Measurements from ENCODE around the gene NR0B1. TPM values are rescaled to one million over a fixed set of nuclear protein-coding genes. Genes with fewer than 3 reads are reported as not detected.

Gene NR0B1
- polyA plus RNA-seq (2011; rRNA removed) (26.6 and 30.0 TPM in 2 replicates), polyA plus RNA-seq (2017; fragmentation: RNase III; extraction: RNeasy Plus Mini Kit Qiagen cat#74134 plus additional on column Dnase treatment) (17.9 to 21.1 TPM (median 19.5 TPM) in 3 replicates), polyA minus RNA-seq (2011; rRNA and poly(A)+ RNA removed) (16.8 and 16.9 TPM in 2 replicates)
- polyA plus RNA-seq (2012; cell fraction: cytosol; rRNA removed) = 59.8 and 85.9 TPM in 2 replicates
- 62.5 and 105 TPM in 2 replicates for polyA plus RNA-seq (2012; cell fraction: nucleus; rRNA removed)

GRCh38 chrX:30309139-30309571, at the start of gene NR0B1:
NR0B1 (minus strand) TSS chrX:30309390; CDS start chrX:30309363, 27 bp downstream.
- DNase-seq (ENCODE audit: low read depth in 1 of 2, low spot score in 1 of 2) = peak; percentile 46 to 79
- Histone ChIP-seq H3K4me3 (peak within 1 kb of the TSS; percentile 83), H3K27ac (peak within 1 kb of the TSS; percentile 88 to 97), H3K4me1 (peaks cover 17% of the 10 kb centered on the region), H3K4me2 (peak within 1 kb of the TSS; percentile 76), H3K9me3 (no peaks in the 10 kb centered on the region)
- peak; percentile 98 for TF ChIP-seq POLR2A (IDR thresholded peaks at IDR 0.05; ENCODE audit: low read length)
- peak; percentile 61; the same call in 1 of the 2 replicates for TF ChIP-seq PHF8 (IDR thresholded peaks at IDR 0.05; ENCODE audit: borderline replicate concordance, low read depth)
- TF ChIP-seq, protein P1, sequence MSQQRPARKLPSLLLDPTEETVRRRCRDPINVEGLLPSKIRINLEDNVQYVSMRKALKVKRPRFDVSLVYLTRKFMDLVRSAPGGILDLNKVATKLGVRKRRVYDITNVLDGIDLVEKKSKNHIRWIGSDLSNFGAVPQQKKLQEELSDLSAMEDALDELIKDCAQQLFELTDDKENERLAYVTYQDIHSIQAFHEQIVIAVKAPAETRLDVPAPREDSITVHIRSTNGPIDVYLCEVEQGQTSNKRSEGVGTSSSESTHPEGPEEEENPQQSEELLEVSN (IDR thresholded peaks at IDR 0.05; ENCODE audit: borderline replicate concordance, low read depth) = peak; percentile 30; the same call in 1 of the 2 replicates
- peak; percentile 26 to 70; a peak in 3 of 5 replicates for TF ChIP-seq JUN (IDR thresholded peaks at IDR 0.05)
- no peak for TF ChIP-seq RCOR1 (IDR thresholded peaks at IDR 0.05; ENCODE audit: low read depth, low read length)
- TF ChIP-seq ESRRA (IDR thresholded peaks at IDR 0.05; ENCODE audit: borderline replicate concordance, low read length) = no peak
- peak; percentile 76; the same call in 1 of the 3 replicates for TF ChIP-seq BCL3 (IDR thresholded peaks at IDR 0.05)
- 0% methylated on average over 5 of the region's 46 CpGs for WGBS (ENCODE audit: missing lambda C conversion rate)
- POLR2A ChIA-PET = interaction anchor here (1.7 kb wide), 1 partner anchor 26 kb away, joined by 6 read pairs; no protein-coding TSS in a partner anchor
- CTCF ChIA-PET = interaction anchor here (1.1 to 2.2 kb wide), 10 partner anchors 9 to 181 kb away, joined by 3 to 17 read pairs (median 8); no protein-coding TSS in a partner anchor
- peak; percentile 79 to 85 for ATAC-seq
- FAIRE-seq = no peak

DNA sequence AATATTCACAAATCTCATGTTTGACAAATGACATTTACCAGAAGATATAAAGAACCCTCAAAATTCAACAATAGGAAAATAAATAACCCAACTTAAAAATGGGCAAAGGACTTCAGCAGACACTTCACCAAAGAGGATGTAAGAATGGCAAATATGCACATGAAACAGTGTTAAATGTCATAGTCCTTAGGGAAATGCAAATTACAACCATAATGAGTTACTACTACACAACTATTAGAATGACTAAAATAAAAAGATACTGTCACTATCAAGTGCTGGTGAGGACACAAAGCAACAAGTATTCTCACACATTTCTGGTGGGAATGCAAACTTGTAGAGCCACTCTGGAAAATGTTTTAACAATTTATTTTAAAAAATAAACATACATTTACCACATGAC, 40.8 kb upstream of the NR0B1 start:
- FAIRE-seq (no peak), ATAC-seq (no peak), DNase-seq (ENCODE audit: low read depth in 1 of 2, low spot score in 1 of 2) (no peak)
- no peak overlapping the region for H3K4me3 ChIP-seq
- H3K4me1 ChIP-seq = no peaks in the 10 kb centered on the region
- H3K4me2 ChIP-seq = no peak overlapping the region
- ChIA-PET CTCF (no interaction called here), POLR2A (no interaction called here)
- no peak overlapping the region for H3K27ac ChIP-seq
- no peaks in the 10 kb centered on the region for H3K9me3 ChIP-seq
- TF ChIP-seq REST (IDR thresholded peaks at IDR 0.05) (no peak), POLR2AphosphoS2 (conservative IDR thresholded peaks at IDR 0.05; ENCODE audit: low read length) (no peak), KDM5A (IDR thresholded peaks at IDR 0.05) (no peak), EHMT2 (IDR thresholded peaks at IDR 0.05; ENCODE audit: low read depth) (no peak), ZSCAN20 (CRISPR knock-in tag; IDR thresholded peaks at IDR 0.05) (no peak), MAX (IDR thresholded peaks at IDR 0.05) (no peak), RNF2 (IDR thresholded peaks at IDR 0.05; ENCODE audit: borderline replicate concordance, low read depth) (no peak), HDAC2 (IDR thresholded peaks at IDR 0.05) (no peak), CBX8 (IDR thresholded peaks at IDR 0.05) (no peak), BHLHE40 (IDR thresholded peaks at IDR 0.05; ENCODE audit: low read depth, low read length) (no peak), ZC3H11A (IDR thresholded peaks at IDR 0.05) (no peak), PHF8 (IDR thresholded peaks at IDR 0.05; ENCODE audit: borderline replicate concordance, low read depth) (no peak), NPAS2 (CRISPR knock-in tag; IDR thresholded peaks at IDR 0.05; ENCODE audit: borderline replicate concordance) (no peak), JUN (IDR thresholded peaks at IDR 0.05) (no peak), HOXA7 (CRISPR knock-in tag; IDR thresholded peaks at IDR 0.05) (no peak), HMGXB4 (CRISPR knock-in tag; IDR thresholded peaks at IDR 0.05; ENCODE audit: borderline replicate concordance) (no peak), ESRRA (IDR thresholded peaks at IDR 0.05; ENCODE audit: borderline replicate concordance, low read length) (no peak), ELK1 (IDR thresholded peaks at IDR 0.05; ENCODE audit: low read depth, low read length) (no peak)
- TF ChIP-seq, protein P2, sequence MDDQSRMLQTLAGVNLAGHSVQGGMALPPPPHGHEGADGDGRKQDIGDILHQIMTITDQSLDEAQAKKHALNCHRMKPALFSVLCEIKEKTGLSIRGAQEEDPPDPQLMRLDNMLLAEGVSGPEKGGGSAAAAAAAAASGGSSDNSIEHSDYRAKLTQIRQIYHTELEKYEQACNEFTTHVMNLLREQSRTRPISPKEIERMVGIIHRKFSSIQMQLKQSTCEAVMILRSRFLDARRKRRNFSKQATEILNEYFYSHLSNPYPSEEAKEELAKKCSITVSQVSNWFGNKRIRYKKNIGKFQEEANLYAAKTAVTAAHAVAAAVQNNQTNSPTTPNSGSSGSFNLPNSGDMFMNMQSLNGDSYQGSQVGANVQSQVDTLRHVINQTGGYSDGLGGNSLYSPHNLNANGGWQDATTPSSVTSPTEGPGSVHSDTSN (IDR thresholded peaks at IDR 0.05) = no peak
- TF ChIP-seq, protein P1 (IDR thresholded peaks at IDR 0.05; ENCODE audit: borderline replicate concordance, low read depth) = no peak
